HepG2 (cell line): Measurements from ENCODE around the gene IFNLR1. TPM values are rescaled to one million over a fixed set of nuclear protein-coding genes. Genes with fewer than 3 reads are reported as not detected.

Experiments used
- ATAC-seq: fragments of 200-7000 bp; cut with Tn5 transposase; 3 replicates; pipeline ENCODE4 v1.9.1; 2020; ENCODE audit warnings: mild to moderate bottlenecking, moderate library complexity
- BruUV-seq: library from RNA; stranded (reverse); fragments of 400-500 nt; replicated peaks from 2 replicates; lab custom pipeline; 2021; lab: Mats Ljungman, UMichigan
- CTCF ChIA-PET: fragments of 300-600 bp; formaldehyde crosslinking; extraction: SDS; loops from one replicate; lab custom pipeline; 2021; ENCODE audit warnings: low total read pairs, inconsistent platforms, low intra/inter-chr PET ratio; lab: Yijun Ruan, JAX
- POLR2A ChIA-PET: fragments of 350-600 bp; sonication (Branson Sonifier 250); formaldehyde crosslinking; loops from one replicate; lab custom pipeline; 2020; ENCODE audit warnings: antibody characterized with exemption, inconsistent platforms; lab: Yijun Ruan, JAX
- DNase-seq: peaks from one replicate; pipeline ENCODE4 v3.0.0-alpha.2; 2015; ENCODE audit warnings: low spot score
- FAIRE-seq: peaks from 3 replicates; lab custom pipeline; 2011; peaks lifted over from hg19 to GRCh38; lab: Jason Lieb, UNC
- H2AFZ ChIP-seq: one replicate; pipeline ENCODE4 v1.6.1; 2011; ENCODE audit warnings: low read length, inconsistent platforms
- H3K27ac ChIP-seq: fragments of 300-600 bp; 3 replicates; pipeline ENCODE4 v1.8.0; 2011; ENCODE audit warnings: mixed run types, mild to moderate bottlenecking, mixed read lengths, low read length, inconsistent platforms; ENCODE audit not compliant: insufficient read depth; ENCODE audit errors: extremely low read length
- H3K27me3 ChIP-seq, 2 experiments: fragments of 200-600 bp in 1 of 2; 2 replicates in 1 of 2; 3 replicates in 1 of 2; pipeline versions ENCODE4 v1.6.0 to v1.8.0; 2011; ENCODE audit warnings: low read length in 2 of 2, mild to moderate bottlenecking in 2 of 2, moderate library complexity in 2 of 2, inconsistent platforms in 1 of 2; ENCODE audit not compliant: insufficient read depth in 2 of 2, control insufficient read depth in 1 of 2
- H3K36me3 ChIP-seq, 2 experiments: fragments of 200-600 bp in 1 of 2; replicated peaks in 1 of 2; 2 replicates in 1 of 2; 3 replicates in 1 of 2; pipeline versions ENCODE4 v1.5.1 to v1.8.0; 2011; ENCODE audit warnings: low read length in 2 of 2, inconsistent platforms in 1 of 2; ENCODE audit not compliant: insufficient read depth in 2 of 2, control insufficient read depth in 1 of 2
- H3K4me1 ChIP-seq: 2 replicates; pipeline ENCODE4 v1.5.1; 2012; ENCODE audit warnings: low read length, inconsistent platforms; ENCODE audit not compliant: insufficient read depth
- H3K4me2 ChIP-seq: 2 replicates; pipeline ENCODE4 v1.6.0; 2011; ENCODE audit warnings: low read depth, low read length, inconsistent platforms
- H3K4me3 ChIP-seq, 3 experiments: fragments of 200-600 bp in 1 of 3; sonication (generic), shearing (Covaris generic) in 1 of 3; replicated peaks in 1 of 3; 2 replicates each; pipeline ENCODE4 v1.5.1; 2011 to 2016; ENCODE audit warnings: low read length in 3 of 3, inconsistent platforms in 2 of 3, low read depth in 2 of 3, mild to moderate bottlenecking in 2 of 3, control low read depth in 1 of 3, mixed read lengths in 1 of 3; ENCODE audit not compliant: insufficient read depth in 1 of 3
- H3K79me2 ChIP-seq: one replicate; pipeline ENCODE4 v1.6.1; 2011; ENCODE audit warnings: low read length, inconsistent platforms; ENCODE audit not compliant: insufficient read depth
- H3K9ac ChIP-seq: 2 replicates; pipeline ENCODE4 v1.6.0; 2011; ENCODE audit warnings: mild to moderate bottlenecking, low read depth, low read length, inconsistent platforms; ENCODE audit not compliant: insufficient read depth
- H3K9me3 ChIP-seq: 2 replicates; pipeline ENCODE4 v1.5.1; 2012; ENCODE audit warnings: mild to moderate bottlenecking, low read length
- H4K20me1 ChIP-seq: 2 replicates; pipeline ENCODE4 v1.6.0; 2011; ENCODE audit warnings: inconsistent platforms, mild to moderate bottlenecking, low read length, moderate library complexity; ENCODE audit not compliant: insufficient read depth
- EZH2 ChIP-seq: conservative IDR thresholded peaks from 2 replicates; pipeline ENCODE4 v1.6.1; 2012; ENCODE audit warnings: mild to moderate bottlenecking, low read depth, low read length, moderate library complexity
- MATR3 ChIP-seq: sonication (generic); formaldehyde crosslinking; IDR thresholded peaks from 2 replicates; pipeline ENCODE4 v1.4.0; 2020; ENCODE audit warnings: missing genetic modification reagents
- MED13 ChIP-seq: sonication (generic); formaldehyde crosslinking; IDR thresholded peaks from 2 replicates; pipeline ENCODE4 v1.5.0; 2020; ENCODE audit warnings: missing genetic modification reagents
- MTF1 ChIP-seq: sonication (generic); formaldehyde crosslinking; IDR thresholded peaks from 2 replicates; pipeline ENCODE4 v1.5.0; 2020; ENCODE audit warnings: missing genetic modification reagents
- NCOR1 ChIP-seq: fragments of 200-600 bp; sonication (generic); IDR thresholded peaks from 2 replicates; pipeline ENCODE4 v1.7.0; 2017; ENCODE audit warnings: antibody characterized with exemption, low read length, borderline replicate concordance
- NFE2L2 ChIP-seq: fragments of 150-350 bp; IDR thresholded peaks from 2 replicates; pipeline ENCODE4 v1.6.1; 2014; ENCODE audit warnings: low read length
- RAD51 ChIP-seq: fragments of 450-650 bp; IDR thresholded peaks from 2 replicates; pipeline ENCODE4 v1.6.1; 2016; ENCODE audit warnings: borderline replicate concordance
- RBFOX2 ChIP-seq: fragments of 200-400 bp; formaldehyde crosslinking; IDR thresholded peaks from 2 replicates; pipeline ENCODE4 v1.6.1; 2017; ENCODE audit warnings: low read depth, mild to moderate bottlenecking, low read length
- RELA ChIP-seq: sonication (generic); formaldehyde crosslinking; IDR thresholded peaks from 2 replicates; pipeline ENCODE4 v1.4.0; 2020; ENCODE audit warnings: missing genetic modification reagents
- RNF2 ChIP-seq: fragments of 450-650 bp; conservative IDR thresholded peaks from 2 replicates; pipeline ENCODE4 v1.6.1; 2016; ENCODE audit warnings: low read depth
- RXRA ChIP-seq: sonication (generic); formaldehyde crosslinking; IDR thresholded peaks from 2 replicates; pipeline ENCODE4 v1.5.1; 2020; ENCODE audit warnings: missing genetic modification reagents
- RXRB ChIP-seq: IDR thresholded peaks from 2 replicates; pipeline ENCODE4 v1.6.1; 2016; ENCODE audit warnings: borderline replicate concordance, missing genetic modification reagents, missing compliant biosample characterization
- TBL1XR1 ChIP-seq: fragments of 150-350 bp; IDR thresholded peaks from 2 replicates; pipeline ENCODE4 v1.6.1; 2014; ENCODE audit warnings: borderline replicate concordance, low read length; ENCODE audit not compliant: partially characterized antibody
- TBX3 ChIP-seq: fragments of 450-650 bp; IDR thresholded peaks from 2 replicates; pipeline ENCODE4 v1.6.1; 2017; ENCODE audit warnings: antibody characterized with exemption, mild to moderate bottlenecking, inconsistent platforms, borderline replicate concordance
- ZBED4 ChIP-seq: sonication (generic); formaldehyde crosslinking; IDR thresholded peaks from 2 replicates; pipeline ENCODE4 v1.4.0; 2020; ENCODE audit warnings: missing genetic modification reagents, borderline replicate concordance
- ZKSCAN1 ChIP-seq: fragments of 150-350 bp; IDR thresholded peaks from 2 replicates; pipeline ENCODE4 v1.6.1; 2014; ENCODE audit warnings: low read length
- ZNF138 ChIP-seq: sonication (generic); formaldehyde crosslinking; IDR thresholded peaks from 2 replicates; pipeline ENCODE4 v1.5.0; 2020; ENCODE audit warnings: mild to moderate bottlenecking, low read depth, missing genetic modification reagents
- ZNF20 ChIP-seq: sonication (generic); formaldehyde crosslinking; IDR thresholded peaks from 2 replicates; pipeline ENCODE4 v1.4.0; 2020; ENCODE audit warnings: mild to moderate bottlenecking, moderate library complexity, missing genetic modification reagents
- ZNF251 ChIP-seq: sonication (generic); formaldehyde crosslinking; IDR thresholded peaks from 2 replicates; pipeline ENCODE4 v1.9.0; 2021; ENCODE audit warnings: mild to moderate bottlenecking, missing genetic modification reagents
- ZNF615 ChIP-seq: sonication (generic); formaldehyde crosslinking; IDR thresholded peaks from 2 replicates; pipeline ENCODE4 v1.5.0; 2020; ENCODE audit warnings: mild to moderate bottlenecking, missing genetic modification reagents, borderline replicate concordance
- ZNF629 ChIP-seq: sonication (generic); formaldehyde crosslinking; conservative IDR thresholded peaks from 2 replicates; pipeline ENCODE4 v1.5.0; 2020; ENCODE audit warnings: missing genetic modification reagents
- ZNF839 ChIP-seq: sonication (generic); formaldehyde crosslinking; IDR thresholded peaks from 2 replicates; pipeline ENCODE4 v1.4.0; 2020; ENCODE audit warnings: missing genetic modification reagents, mild to moderate bottlenecking, borderline replicate concordance
- WGBS: methylation state at CpG from one replicate; pipeline ENCODE4 v1.1.6; 2017; ENCODE audit warnings: low lambda C conversion rate; 5-methylcytosine and 5-hydroxymethylcytosine counted together
- in situ Hi-C: cut with HindIII; loops from 2 replicates; pipeline ENCODE4 v1.10.0; 2017; ENCODE audit warnings: low pct_unique_long_range_greater_than_20kb; ENCODE audit not compliant: extremely low pct_ligation_motif_present
- intact Hi-C: fragments of 100-400 bp; cut with micrococcal nuclease; formaldehyde crosslinking; loops from one replicate; pipeline ENCODE4 v1.10.0; 2022; ENCODE audit not compliant: unreplicated experiment
- polyA plus RNA-seq, 8 experiments: library from polyadenylated mRNA; depleted of rRNA in 3 of 8; stranded (reverse) in 7 of 8; unstranded in 1 of 8; fragments of >200 nt; fragmentation: Illumina TruSeq in 4 of 8; extraction: Trizol in 4 of 8; gene quantifications; 2 replicates each; pipeline versions ENCODE4 v1.2.1 to v1.2.3, GENCODE V29; 2011 to 2016; ENCODE audit warnings: low read depth in 4 of 8, missing spikeins in 1 of 8, mixed read lengths in 1 of 8; ENCODE audit not compliant: insufficient read depth in 1 of 8
- total RNA-seq, 5 experiments: library from RNA; depleted of rRNA; stranded (reverse); fragments of >200 nt; fragmentation: Illumina TruSeq; extraction: Trizol; gene quantifications; 2 replicates each; pipeline ENCODE4 v1.2.3, GENCODE V29; 2016; ENCODE audit warnings: low read depth in 1 of 5
- TF ChIP-seq, protein P1 (sequence below): sonication (generic); formaldehyde crosslinking; IDR thresholded peaks from 2 replicates; pipeline ENCODE4 v1.9.0; 2021; ENCODE audit warnings: missing genetic modification reagents, borderline replicate concordance

Gene IFNLR1
- total and polyA plus RNA-seq, 2 of the 13 experiments (the other 11 are each of a cell fraction or from before 2014, with no cell fraction given), result 3.8 to 8.5 TPM

DNA sequence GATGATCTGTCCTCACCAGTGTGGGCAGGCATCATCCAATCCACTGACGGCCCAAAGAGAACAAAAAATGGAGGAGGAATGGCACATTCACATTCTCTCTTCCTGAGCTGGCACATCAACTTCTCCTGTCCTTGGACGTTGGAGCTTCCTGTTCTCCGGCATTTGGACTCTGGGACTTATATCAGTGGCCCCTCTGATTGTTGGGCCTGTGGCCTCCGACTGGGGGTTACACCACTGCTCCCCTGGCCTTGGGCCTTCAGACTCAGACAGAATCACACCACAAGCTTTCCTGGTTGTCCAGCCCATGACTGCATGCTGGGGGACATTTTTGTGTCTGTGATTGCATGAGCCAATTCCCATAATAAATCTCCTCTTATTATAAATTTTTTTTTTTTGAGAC lies 20.1 kb downstream of the IFNLR1 start:
- Histone ChIP-seq H3K4me1 (peaks cover 21% of the 10 kb centered on the region), H4K20me1 (no peaks in the 10 kb centered on the region), H3K36me3 (peaks cover 0 to 18% of the 10 kb centered on the region in 2 experiments; a peak in 4 of 5 replicates), H3K79me2 (no peaks in the 10 kb centered on the region), H3K4me2 (no peak overlapping the region), H3K27me3 (no peaks in the 10 kb centered on the region), H3K9ac (no peak overlapping the region), H3K4me3 (no peak overlapping the region), H2AFZ (no peak overlapping the region), H3K9me3 (no peaks in the 10 kb centered on the region), H3K27ac (no peak overlapping the region)
- CTCF ChIA-PET, result no interaction called here
- no peak for DNase-seq
- 58% methylated on average over 3 of the region's 4 CpGs for WGBS
- no peak for FAIRE-seq
- BruUV-seq, result no TSS peak
- intact Hi-C loops, result no loop called here
- in situ Hi-C loops, result no loop called here
- no peak for ATAC-seq
- POLR2A ChIA-PET, result no interaction called here
- no peak for TF ChIP-seq ZNF615 (CRISPR knock-in tag)
- TF ChIP-seq RAD51, result no peak
- no peak for TF ChIP-seq TBL1XR1
- TF ChIP-seq RXRA (CRISPR knock-in tag), result 0 out of 2 replicates have a peak, but pooled peaks have one; percentile 17
- TF ChIP-seq, protein P1, sequence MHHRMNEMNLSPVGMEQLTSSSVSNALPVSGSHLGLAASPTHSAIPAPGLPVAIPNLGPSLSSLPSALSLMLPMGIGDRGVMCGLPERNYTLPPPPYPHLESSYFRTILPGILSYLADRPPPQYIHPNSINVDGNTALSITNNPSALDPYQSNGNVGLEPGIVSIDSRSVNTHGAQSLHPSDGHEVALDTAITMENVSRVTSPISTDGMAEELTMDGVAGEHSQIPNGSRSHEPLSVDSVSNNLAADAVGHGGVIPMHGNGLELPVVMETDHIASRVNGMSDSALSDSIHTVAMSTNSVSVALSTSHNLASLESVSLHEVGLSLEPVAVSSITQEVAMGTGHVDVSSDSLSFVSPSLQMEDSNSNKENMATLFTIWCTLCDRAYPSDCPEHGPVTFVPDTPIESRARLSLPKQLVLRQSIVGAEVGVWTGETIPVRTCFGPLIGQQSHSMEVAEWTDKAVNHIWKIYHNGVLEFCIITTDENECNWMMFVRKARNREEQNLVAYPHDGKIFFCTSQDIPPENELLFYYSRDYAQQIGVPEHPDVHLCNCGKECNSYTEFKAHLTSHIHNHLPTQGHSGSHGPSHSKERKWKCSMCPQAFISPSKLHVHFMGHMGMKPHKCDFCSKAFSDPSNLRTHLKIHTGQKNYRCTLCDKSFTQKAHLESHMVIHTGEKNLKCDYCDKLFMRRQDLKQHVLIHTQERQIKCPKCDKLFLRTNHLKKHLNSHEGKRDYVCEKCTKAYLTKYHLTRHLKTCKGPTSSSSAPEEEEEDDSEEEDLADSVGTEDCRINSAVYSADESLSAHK (CRISPR knock-in tag), result no peak
- no peak for TF ChIP-seq ZNF629 (CRISPR knock-in tag)
- no peak for TF ChIP-seq ZKSCAN1
- TF ChIP-seq ZNF251 (CRISPR knock-in tag), result no peak
- TF ChIP-seq NFE2L2, result no peak
- TF ChIP-seq TBX3, result no peak
- peak; percentile 32; the same call in 1 of the 2 replicates for TF ChIP-seq RXRB
- no peak for TF ChIP-seq RELA (CRISPR knock-in tag)
- TF ChIP-seq MED13 (CRISPR knock-in tag), result no peak
- TF ChIP-seq MATR3 (CRISPR knock-in tag), result no peak
- TF ChIP-seq ZNF20 (CRISPR knock-in tag), result no peak
- TF ChIP-seq RBFOX2, result no peak
- TF ChIP-seq EZH2, result no peak
- TF ChIP-seq ZNF839 (CRISPR knock-in tag), result no peak
- no peak for TF ChIP-seq RNF2
- TF ChIP-seq NCOR1, result no peak
- TF ChIP-seq ZNF138 (CRISPR knock-in tag), result no peak
- TF ChIP-seq MTF1 (CRISPR knock-in tag), result no peak
- no peak for TF ChIP-seq ZBED4 (CRISPR knock-in tag)
